Measurements from ENCODE around the gene NAV2.
"Not testable (repeated sequence)": the region's sequence is repeated elsewhere in the genome, so short reads cannot be mapped to it uniquely, and the experiment has no call there.

NAV2 gene

DNA sequence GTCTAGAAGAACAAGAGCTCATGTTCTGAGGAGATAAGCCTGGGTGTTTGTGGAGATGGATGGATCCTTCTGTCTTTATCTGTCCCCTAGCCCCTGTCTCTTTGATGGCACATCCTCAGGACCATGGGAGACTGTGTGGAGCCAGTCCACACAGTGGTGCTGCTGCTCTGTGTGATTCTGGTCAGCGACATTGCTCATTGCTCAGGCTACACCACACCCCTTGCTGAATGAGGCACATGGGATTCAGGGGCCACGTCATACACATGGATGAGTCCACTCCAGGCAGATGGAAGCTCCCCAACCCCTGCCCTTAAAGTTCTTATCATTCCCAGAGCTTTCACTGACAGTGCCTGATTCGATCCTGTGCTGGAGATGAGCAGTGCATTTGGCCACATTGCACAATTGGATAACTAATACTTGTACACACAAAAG is 222.2 kb downstream of the NAV2 start:
- no peak for DNase-seq

DNA sequence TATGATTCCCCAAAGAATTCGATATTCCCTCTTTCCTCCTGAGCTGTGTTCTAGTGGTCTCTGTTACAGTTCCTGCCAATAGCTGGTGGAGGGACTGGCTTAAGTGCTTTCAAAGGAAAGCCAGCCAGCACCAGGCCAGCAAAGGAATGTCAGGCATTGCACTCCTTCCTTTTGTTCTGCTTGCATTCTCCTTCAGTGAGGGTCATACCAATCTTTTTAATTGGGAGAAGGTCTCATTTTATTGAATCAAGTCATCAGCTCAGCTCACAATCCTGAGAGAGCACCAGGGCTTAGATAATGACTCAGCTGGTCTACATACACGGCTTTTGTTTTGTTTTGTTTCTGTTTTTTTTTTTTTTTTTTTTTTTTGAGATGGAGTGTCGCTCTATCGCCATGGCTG is 222.9 kb downstream of the NAV2 start:
- no peak for DNase-seq

- DNase-seq, result no peak
These were observed 223.8 kb downstream of the NAV2 start for GRCh38 chr11:19936461-19936860.

DNA sequence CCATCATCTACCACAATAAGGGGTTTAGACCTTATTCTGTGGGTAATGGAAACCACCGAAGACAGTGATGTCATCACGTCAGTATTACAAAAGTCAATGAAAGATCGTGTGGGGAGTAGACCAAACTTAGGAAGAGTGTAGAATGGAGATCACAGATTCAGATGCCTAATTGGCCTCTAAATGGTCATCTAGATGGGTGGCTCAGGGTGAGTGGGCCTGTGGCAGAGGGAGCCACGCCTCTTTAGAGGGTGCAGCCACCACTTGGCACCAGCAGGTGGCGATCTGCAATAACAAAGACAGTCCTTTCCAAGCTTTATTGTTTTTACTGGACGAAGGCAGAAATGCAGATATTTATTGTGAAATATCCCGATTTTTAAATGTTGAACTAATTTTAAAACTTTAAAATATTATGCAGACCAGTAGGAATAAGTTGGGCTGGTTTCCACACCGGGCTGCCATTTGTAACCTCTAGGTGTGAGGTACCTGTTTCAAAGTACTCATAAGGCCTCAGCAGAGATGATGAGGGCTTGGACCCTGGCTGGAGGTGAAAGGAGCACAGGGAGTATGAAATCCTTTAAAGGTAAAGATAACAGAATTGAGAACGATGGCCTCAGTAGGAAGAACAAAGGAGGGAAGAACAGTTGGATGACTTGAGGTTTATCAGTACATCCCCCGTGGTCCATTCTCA is 225.7 kb downstream of the NAV2 start:
- no peak for DNase-seq

DNA sequence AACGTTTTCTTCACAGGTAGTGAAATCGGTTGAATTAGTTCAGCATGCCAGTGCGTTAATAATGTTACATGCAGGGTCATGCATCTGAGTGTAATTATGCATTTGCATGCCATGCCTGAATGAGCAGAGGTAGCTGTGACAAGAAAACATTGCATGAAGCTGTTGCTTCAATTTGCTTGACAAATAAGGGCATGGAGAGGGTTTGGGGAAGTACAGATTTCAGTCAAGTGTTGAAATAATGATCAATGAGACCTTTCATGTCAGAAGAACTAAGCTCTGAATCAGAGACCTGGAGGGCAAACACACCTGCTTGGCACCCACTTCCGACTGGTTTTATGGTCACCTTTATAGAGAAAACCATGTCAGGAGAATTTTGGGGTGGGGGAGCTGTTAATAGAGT is 226.2 kb downstream of the NAV2 start:
- no peak for DNase-seq

- no peak for DNase-seq
These were observed 226.8 kb downstream of the NAV2 start for GRCh38 chr11:19939415-19939929.

GRCh38 chr11:19940831-19941230 is 228.2 kb downstream of the NAV2 start:
- no peak for DNase-seq

DNA sequence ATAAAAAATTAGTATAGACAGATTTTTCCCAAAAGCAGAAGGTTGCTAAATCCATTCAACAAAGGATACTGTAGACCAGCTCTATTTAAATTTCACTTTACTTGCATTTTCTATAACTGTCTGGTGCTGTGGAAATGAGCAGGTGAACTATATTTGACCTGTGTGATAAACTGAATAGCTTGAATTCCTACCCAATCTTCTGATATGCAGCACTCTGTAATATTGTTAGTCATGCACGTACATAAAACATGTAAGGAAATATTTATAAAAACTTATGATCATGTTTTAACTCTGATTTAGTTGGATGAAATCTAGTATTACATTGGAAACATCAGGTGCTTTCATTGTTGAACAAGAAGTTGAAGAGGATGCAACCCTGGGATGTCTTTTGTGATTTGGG is 234.0 kb downstream of the NAV2 start:
- no peak for DNase-seq

DNA sequence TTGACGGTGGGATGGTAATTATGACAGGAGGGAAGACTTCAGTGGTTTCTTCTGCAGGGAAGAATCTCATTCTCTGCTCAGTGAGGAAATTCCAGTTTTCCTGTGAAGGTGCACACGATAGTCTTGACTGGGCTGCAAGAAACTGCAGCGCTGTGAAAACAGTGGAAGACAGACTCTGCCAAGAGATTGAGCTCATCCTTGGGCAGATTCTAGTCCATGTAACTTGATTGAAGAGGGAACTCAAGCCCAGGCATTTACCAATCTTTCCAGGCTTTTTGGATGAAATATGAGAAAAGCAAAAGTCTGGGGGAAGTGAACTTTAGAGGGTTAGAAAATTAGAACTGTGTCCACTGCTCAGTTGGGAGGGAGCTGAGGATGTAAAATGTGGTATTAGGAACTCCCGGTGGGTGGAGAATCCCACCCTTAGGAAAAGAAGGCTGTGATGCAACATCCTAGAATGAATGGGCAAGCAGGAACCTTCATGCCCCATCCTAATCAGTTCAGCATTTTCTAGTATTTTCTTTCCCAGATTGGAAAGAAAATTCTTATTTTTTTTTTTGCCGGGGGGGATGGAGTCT is 235.0 kb downstream of the NAV2 start:
- no peak for DNase-seq

DNA sequence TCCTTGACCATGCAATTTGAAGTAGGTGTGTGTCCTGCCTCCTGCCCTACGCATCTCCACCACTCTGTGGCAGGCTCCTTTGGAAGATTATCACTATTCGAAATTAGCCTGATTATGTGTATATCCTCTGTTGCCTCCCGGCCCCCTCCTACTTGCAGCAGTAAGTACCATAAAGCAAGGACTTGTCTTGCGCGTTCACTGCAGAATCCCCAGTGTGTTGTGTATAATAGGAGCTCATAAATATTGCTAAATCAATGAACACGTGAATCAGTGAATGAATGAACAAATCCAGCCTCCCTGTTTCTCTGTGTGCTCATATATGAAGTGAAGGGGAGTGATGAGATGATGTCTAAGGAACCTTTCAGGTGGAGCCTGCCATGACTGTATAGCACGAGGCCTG is 237.0 kb downstream of the NAV2 start:
- no peak for DNase-seq

GRCh38 chr11:19951558-19952115 is 239.0 kb downstream of the NAV2 start:
- no peak for DNase-seq

DNA sequence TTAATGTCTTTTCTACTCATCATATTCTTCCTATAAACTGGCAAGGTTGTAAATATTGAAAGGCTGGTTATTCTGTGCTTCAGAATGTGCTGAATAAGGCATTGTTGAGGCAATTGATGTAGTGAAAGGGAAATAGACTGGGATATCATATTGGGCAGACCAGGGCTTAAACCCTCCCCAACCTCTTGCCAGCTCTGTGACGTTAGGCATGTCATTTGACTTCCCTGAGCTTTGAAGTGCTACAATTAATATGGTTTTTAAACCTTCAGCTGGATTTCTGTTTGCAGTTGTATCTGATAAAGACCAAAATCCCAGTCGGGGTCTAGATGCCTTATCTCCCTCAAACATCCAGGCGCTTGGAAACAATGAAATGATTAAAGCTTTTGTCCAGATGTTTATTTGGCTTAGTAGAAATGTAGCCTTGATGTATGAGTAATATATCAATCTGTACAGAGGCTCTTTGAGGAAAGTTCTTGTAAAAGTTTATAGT is 239.5 kb downstream of the NAV2 start:
- DNase-seq, result no peak

DNA sequence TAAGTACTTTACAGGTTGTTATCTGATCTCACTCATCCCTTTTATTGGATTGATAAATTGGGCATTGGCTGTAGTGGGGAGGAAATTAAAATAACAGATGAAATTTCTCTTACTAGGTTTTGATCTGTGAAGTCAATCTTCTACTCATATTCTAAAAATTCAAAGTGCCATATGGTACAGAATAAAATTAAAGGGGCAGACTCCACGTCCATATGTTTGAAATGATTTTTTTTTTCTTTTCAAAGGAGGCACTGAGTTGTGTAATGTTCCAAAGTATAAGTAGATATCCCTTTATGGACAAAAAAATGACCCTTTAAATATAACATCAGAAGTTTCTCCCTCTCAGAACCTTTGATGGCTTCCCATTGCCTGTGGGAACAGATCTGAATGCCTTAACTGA is 240.3 kb downstream of the NAV2 start:
- DNase-seq, result no peak

GRCh38 chr11:19953336-19953735 is 240.7 kb downstream of the NAV2 start:
- DNase-seq, result no peak

- no peak for DNase-seq
These were observed 241.3 kb downstream of the NAV2 start for GRCh38 chr11:19953909-19954308.

DNA sequence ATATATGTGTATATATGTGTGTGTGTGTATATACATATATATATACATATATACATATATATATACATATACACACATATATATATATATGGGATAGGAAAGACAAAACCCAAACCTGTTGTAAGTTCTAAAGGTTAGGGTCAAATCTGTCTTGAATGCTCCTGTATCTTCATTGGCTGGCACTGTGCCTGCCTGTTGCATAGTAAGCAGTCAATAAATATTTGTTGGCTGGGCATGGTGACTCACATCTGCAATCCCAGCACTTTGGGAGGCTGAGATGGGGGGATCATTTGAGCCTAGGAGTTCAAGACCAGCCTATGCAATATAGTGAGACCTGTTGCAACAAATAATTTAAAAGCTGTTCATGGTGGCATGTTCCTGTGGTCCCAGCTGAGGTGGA is 242.3 kb downstream of the NAV2 start:
- DNase-seq, result no peak

- DNase-seq, result no peak
These were observed 243.0 kb downstream of the NAV2 start for GRCh38 chr11:19955660-19956059.

- DNase-seq, result no peak
These were observed 243.6 kb downstream of the NAV2 start for GRCh38 chr11:19956228-19956627.

GRCh38 chr11:19957294-19957943 is 244.8 kb downstream of the NAV2 start:
- no peak for DNase-seq

- no peak for DNase-seq
These were observed 245.6 kb downstream of the NAV2 start for GRCh38 chr11:19958204-19958603.

- no peak for DNase-seq
These were observed 246.6 kb downstream of the NAV2 start for GRCh38 chr11:19959210-19959609.

GRCh38 chr11:19959648-19960059 is 247.0 kb downstream of the NAV2 start:
- DNase-seq, result no peak

GRCh38 chr11:19960410-19960809 is 247.8 kb downstream of the NAV2 start:
- DNase-seq, result not testable (repeated sequence)

DNA sequence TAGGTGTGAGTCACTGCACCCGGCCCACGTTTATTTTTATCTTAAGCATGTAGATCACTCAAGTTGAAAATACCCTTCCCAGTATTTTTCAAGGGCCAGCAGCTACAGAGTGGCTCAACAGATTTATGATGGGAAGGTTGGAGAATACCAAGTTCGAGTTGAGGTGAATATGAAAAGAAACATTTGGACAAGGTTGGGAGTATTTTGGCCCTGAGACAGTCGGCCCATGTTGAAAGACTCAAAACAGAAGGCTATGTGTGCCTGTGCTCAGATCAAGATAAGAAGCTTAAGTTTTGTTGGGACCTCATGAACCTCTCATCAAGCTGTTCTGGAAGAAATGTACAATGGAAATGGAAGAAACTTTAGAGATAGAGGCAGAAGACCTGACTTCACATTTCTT is 248.6 kb downstream of the NAV2 start:
- DNase-seq, result no peak

Data from activated effector memory CD4-positive, alpha-beta T cell treated with Interleukin-2 at 50 U/mL for 16 hours (primary cell).